K562 (cell line): ENCODE data around the gene NLRP4. TPM values are rescaled to one million over a fixed set of nuclear protein-coding genes. Genes with fewer than 3 reads are reported as not detected.
A peak's percentile ranks its signal among the peaks of the same experiment; 100 is the strongest.

Experiments used
- ATAC-seq: fragments of 200-7000 bp; cut with Tn5 transposase; 3 replicates; pipeline ENCODE4 v1.9.1; 2020; ENCODE audit warnings: moderate library complexity
- BruUV-seq: library from RNA; stranded (reverse); fragments of 400-500 nt; replicated peaks from 2 replicates; lab custom pipeline; 2021; lab: Mats Ljungman, UMichigan
- CTCF ChIA-PET: fragments of 300-600 bp; formaldehyde crosslinking; extraction: SDS; loops from one replicate; lab custom pipeline; 2021; ENCODE audit warnings: low intra/inter-chr PET ratio; lab: Yijun Ruan, JAX
- POLR2A ChIA-PET: fragments of 300-600, 350-650 bp; sonication (Branson Sonifier 250); formaldehyde crosslinking; extraction: SDS; loops from one replicate; lab custom pipeline; 2021; ENCODE audit warnings: antibody characterized with exemption, inconsistent platforms; lab: Yijun Ruan, JAX
- DNase-seq, 4 experiments: peaks; one replicate each; pipeline versions ENCODE4 v3.0.0 to v3.0.0-alpha.2; 2011 to 2018; ENCODE audit warnings: low spot score in 3 of 4, mixed read lengths in 3 of 4; ENCODE audit errors: extremely low read depth in 1 of 4
- FAIRE-seq: peaks from 2 replicates; lab custom pipeline; 2011; peaks lifted over from hg19 to GRCh38; lab: Jason Lieb, UNC
- H2AFZ ChIP-seq: 2 replicates; pipeline ENCODE4 v1.6.0; 2011; ENCODE audit warnings: low read depth, low read length, control low read depth, inconsistent platforms
- H3K27ac ChIP-seq: fragments of 200-600 bp; 3 replicates; pipeline ENCODE4 v1.8.0; 2011; ENCODE audit warnings: low read depth, mild to moderate bottlenecking, control low read depth, inconsistent platforms, low read length, moderate library complexity, mixed read lengths; ENCODE audit errors: extremely low read depth
- H3K27me3 ChIP-seq, 2 experiments: fragments of 300-600 bp in 1 of 2; 2 replicates in 1 of 2; 3 replicates in 1 of 2; pipeline versions ENCODE4 v1.6.0 to v1.8.0; 2011; ENCODE audit warnings: inconsistent platforms in 2 of 2, low read length in 2 of 2, mild to moderate bottlenecking in 1 of 2, mixed read lengths in 1 of 2, moderate library complexity in 1 of 2; ENCODE audit not compliant: control insufficient read depth in 2 of 2, insufficient read depth in 2 of 2
- H3K36me3 ChIP-seq: fragments of 300-600 bp; 3 replicates; pipeline ENCODE4 v1.8.0; 2011; ENCODE audit warnings: mild to moderate bottlenecking, low read length, inconsistent platforms; ENCODE audit not compliant: control insufficient read depth, insufficient read depth
- H3K4me1 ChIP-seq, 2 experiments: fragments of 200-600 bp in 1 of 2; replicated peaks in 1 of 2; 2 replicates in 1 of 2; 3 replicates in 1 of 2; pipeline versions ENCODE4 v1.5.1 to v1.8.0; 2011; ENCODE audit warnings: inconsistent platforms in 2 of 2, low read length in 2 of 2, mild to moderate bottlenecking in 1 of 2, mixed read lengths in 1 of 2, moderate library complexity in 1 of 2; ENCODE audit not compliant: control insufficient read depth in 2 of 2, insufficient read depth in 2 of 2
- H3K4me2 ChIP-seq: 2 replicates; pipeline ENCODE4 v1.6.1; 2011; ENCODE audit warnings: low read length, control low read depth, inconsistent platforms, mixed read lengths; ENCODE audit not compliant: insufficient read depth
- H3K4me3 ChIP-seq: fragments of 200-600 bp; sonication (generic), shearing (Covaris generic); 2 replicates; pipeline ENCODE4 v1.5.1; 2016; ENCODE audit warnings: control low read depth, inconsistent platforms
- H3K79me2 ChIP-seq: fragments of 200-600 bp; 3 replicates; pipeline ENCODE4 v1.8.0; 2011; ENCODE audit warnings: low read length, inconsistent platforms; ENCODE audit not compliant: control insufficient read depth, insufficient read depth
- H3K9ac ChIP-seq, 2 experiments: 2 replicates each; pipeline versions ENCODE4 v1.6.0 to v1.6.1; 2011; ENCODE audit warnings: low read depth in 2 of 2, low read length in 2 of 2, control low read depth in 1 of 2, inconsistent platforms in 1 of 2, mild to moderate bottlenecking in 1 of 2, mixed read lengths in 1 of 2; ENCODE audit not compliant: insufficient read depth in 1 of 2
- H3K9me1 ChIP-seq: one replicate; pipeline ENCODE4 v1.6.0; 2011; ENCODE audit warnings: inconsistent platforms, mild to moderate bottlenecking, low read length, moderate library complexity; ENCODE audit not compliant: control insufficient read depth, insufficient read depth
- H3K9me3 ChIP-seq: replicated peaks from 2 replicates; pipeline ENCODE4 v1.5.1; 2011; ENCODE audit warnings: low read depth, low read length, inconsistent platforms; ENCODE audit not compliant: control insufficient read depth, insufficient read depth
- H4K20me1 ChIP-seq: replicated peaks from 2 replicates; pipeline ENCODE4 v1.6.1; 2011; ENCODE audit warnings: low read length, inconsistent platforms, mixed read lengths; ENCODE audit not compliant: control insufficient read depth, insufficient read depth
- ARHGAP35 ChIP-seq: fragments of 450-650 bp; IDR thresholded peaks from 2 replicates; pipeline ENCODE4 v1.6.1; 2018; ENCODE audit not compliant: partially characterized antibody
- CBX3 ChIP-seq, 2 experiments: IDR thresholded peaks; 1 replicate in 1 of 2; 2 replicates in 1 of 2; pipeline ENCODE4 v1.6.1; 2012; ENCODE audit warnings: inconsistent platforms in 2 of 2, low read length in 2 of 2, borderline replicate concordance in 1 of 2, control low read depth in 1 of 2
- CXXC5 ChIP-seq: fragments of 250-450 bp; sonication (Bioruptor Pico); IDR thresholded peaks from 2 replicates; pipeline ENCODE4 v1.8.0; 2022; ENCODE audit warnings: inconsistent platforms, mild to moderate bottlenecking, moderate library complexity
- FOXK2 ChIP-seq, 2 experiments: fragments of 450-650 bp; IDR thresholded peaks in 1 of 2; conservative IDR thresholded peaks in 1 of 2; 2 replicates each; pipeline ENCODE4 v1.6.1; 2016; ENCODE audit warnings: low read depth in 2 of 2, mild to moderate bottlenecking in 1 of 2
- IRF1 ChIP-seq: sonication (generic); formaldehyde crosslinking; IDR thresholded peaks from 2 replicates; pipeline ENCODE4 v1.8.0; 2022; ENCODE audit warnings: missing genetic modification reagents, mild to moderate bottlenecking, borderline replicate concordance
- NUFIP1 ChIP-seq: fragments of 450-650 bp; IDR thresholded peaks from 2 replicates; pipeline ENCODE4 v1.6.1; 2018; ENCODE audit not compliant: partially characterized antibody
- POLR2G ChIP-seq: fragments of 200-400 bp; formaldehyde crosslinking; IDR thresholded peaks from 2 replicates; pipeline ENCODE4 v1.6.1; 2017; ENCODE audit warnings: low read depth, mild to moderate bottlenecking, antibody characterized with exemption, low read length, moderate library complexity
- RCOR1 ChIP-seq, 2 experiments: IDR thresholded peaks; 2 replicates each; pipeline ENCODE4 v1.6.1; 2012; ENCODE audit warnings: low read depth in 2 of 2, low read length in 2 of 2, borderline replicate concordance in 1 of 2, improper control_type of control experiment in 1 of 2
- TAF15 ChIP-seq: fragments of 200-400 bp; formaldehyde crosslinking; IDR thresholded peaks from 2 replicates; pipeline ENCODE4 v1.6.1; 2017; ENCODE audit warnings: mild to moderate bottlenecking, low read depth, low read length, moderate library complexity
- YY1 ChIP-seq, 3 experiments: IDR thresholded peaks; 2 replicates each; pipeline ENCODE4 v1.6.1; 2011; ENCODE audit warnings: low read length in 2 of 3, mild to moderate bottlenecking in 2 of 3, moderate library complexity in 2 of 3, borderline replicate concordance in 1 of 3, control low read depth in 1 of 3, low read depth in 1 of 3; ENCODE audit not compliant: insufficient read depth in 3 of 3, insufficient replicate concordance in 2 of 3, control insufficient read depth in 1 of 3, insufficient read length in 1 of 3; ENCODE audit errors: extremely low read depth in 1 of 3
- ZNF324 ChIP-seq: fragments of 250-450 bp; sonication (Bioruptor Pico); IDR thresholded peaks from 2 replicates; pipeline ENCODE4 v1.4.0; 2020; ENCODE audit warnings: mild to moderate bottlenecking
- ZNF589 ChIP-seq: fragments of 200-800 bp; sonication (Bioruptor generic); IDR thresholded peaks from 2 replicates; pipeline ENCODE4 v1.6.1; 2016; ENCODE audit warnings: low read depth, missing genetic modification characterization, missing compliant biosample characterization
- WGBS: fragments of 100-300 bp; shearing (Covaris generic); methylation state at CpG from one replicate; pipeline ENCODE4 v1.1.6; 2016; ENCODE audit warnings: low coverage, mixed read lengths; ENCODE audit not compliant: insufficient coverage; ENCODE audit errors: missing lambda C conversion rate; 5-methylcytosine and 5-hydroxymethylcytosine counted together
- in situ Hi-C: fragments of 300-500 bp; cut with MboI; formaldehyde crosslinking; loops from 4 replicates; pipeline ENCODE4 v1.15.0; 2018; ENCODE audit warnings: inconsistent platforms, mixed read lengths
- intact Hi-C: fragments of 100-400 bp; cut with micrococcal nuclease; formaldehyde crosslinking; loops from 2 replicates; pipeline ENCODE4 v1.14.2; 2022
- polyA plus RNA-seq, 8 experiments: library from polyadenylated mRNA; depleted of rRNA in 4 of 8; stranded (reverse) in 5 of 8; unstranded in 3 of 8; fragments of >200 nt; fragmentation: Nextera tagmentation in 2 of 8; fragmentation: Illumina TruSeq in 1 of 8; extraction: Ambion mirVana in 2 of 8; extraction: Trizol in 1 of 8; gene quantifications; 2 replicates each; pipeline versions ENCODE4 v1.2.1 to v1.2.3, GENCODE V29; 2011 to 2014; ENCODE audit warnings: inconsistent platforms in 1 of 8, missing spikeins in 1 of 8
- total RNA-seq, 7 experiments: library from RNA; depleted of rRNA in 6 of 7; stranded (reverse); fragments of >200 nt in 6 of 7; fragmentation: Illumina TruSeq in 2 of 7; extraction: Trizol in 2 of 7; gene quantifications; 2 replicates each; pipeline versions ENCODE4 v1.2.1 to v1.2.3, GENCODE V29; 2011 to 2021; ENCODE audit warnings: low replicate concordance in 1 of 7
- TF ChIP-seq, protein P1 (sequence below), 3 experiments: IDR thresholded peaks in 2 of 3; conservative IDR thresholded peaks in 1 of 3; 2 replicates each; pipeline ENCODE4 v1.5.1; 2011 to 2012; ENCODE audit warnings: low read length in 3 of 3, mild to moderate bottlenecking in 3 of 3, control low read depth in 2 of 3, improper control_type of control experiment in 1 of 3, inconsistent platforms in 1 of 3, low read depth in 1 of 3, mixed read lengths in 1 of 3, moderate library complexity in 1 of 3; ENCODE audit not compliant: insufficient read depth in 2 of 3
- TF ChIP-seq, protein P2 (sequence below): fragments of 450-650 bp; IDR thresholded peaks from 2 replicates; pipeline ENCODE4 v1.6.1; 2016
- TF ChIP-seq, protein P3 (sequence below): sonication (generic); formaldehyde crosslinking; IDR thresholded peaks from 2 replicates; pipeline ENCODE4 v1.9.0; 2022; ENCODE audit warnings: mild to moderate bottlenecking, missing genetic modification reagents

Gene NLRP4
- total and polyA plus RNA-seq, 9 of the 15 experiments (the other 6 are each of a cell fraction or from before 2014, with no cell fraction given) = 0.03 to 0.14 (median 0.05) TPM; not detected in 3

DNA sequence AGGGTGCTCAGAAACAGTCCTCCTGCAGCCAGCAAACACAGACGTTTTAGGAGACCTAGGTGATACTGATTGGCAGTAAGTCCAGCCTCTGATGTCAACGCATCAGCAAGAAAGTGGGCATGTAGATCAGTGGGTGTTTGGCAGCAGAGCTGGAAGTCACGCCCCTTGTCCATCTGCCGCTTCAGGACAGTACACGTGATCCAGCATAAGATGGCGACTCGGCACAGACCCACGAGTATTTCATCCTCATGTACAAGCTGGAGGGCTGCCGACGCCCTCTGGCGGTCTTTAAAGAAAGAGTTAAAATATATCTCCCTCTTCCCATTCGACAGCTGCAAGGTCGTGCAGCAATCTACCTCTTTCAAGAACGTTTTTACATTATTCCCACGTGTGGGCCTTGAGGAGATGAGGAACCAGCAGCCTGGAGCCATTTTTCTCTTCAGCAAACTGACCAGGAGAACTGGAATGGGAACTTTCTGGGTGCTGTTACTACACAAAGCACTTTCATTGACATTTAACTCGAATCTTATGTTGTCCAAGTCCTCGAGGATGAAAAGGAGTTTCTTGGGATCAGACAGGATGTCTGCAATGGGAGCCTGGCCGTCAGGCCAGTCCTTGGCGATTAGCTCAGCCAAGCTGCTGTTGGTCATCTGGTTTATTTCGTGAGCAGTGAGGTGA lies 26.8 kb upstream of the NLRP4 start:
- ChIA-PET POLR2A (interaction anchor here (1.5 kb wide), 1 partner anchor 98 kb away, joined by 4 read pairs; no protein-coding TSS in a partner anchor), CTCF (interaction anchor here (1.7 to 1.9 kb wide), 2 partner anchors 176 to 178 kb away, joined by 5 to 8 read pairs; no protein-coding TSS in a partner anchor)
- FAIRE-seq (peak; percentile 99), ATAC-seq (peak; percentile 100), DNase-seq (peak; percentile 77 to 89 (median 80))
- Histone ChIP-seq H3K4me2 (peak overlapping the region; percentile 73), H4K20me1 (no peaks in the 10 kb centered on the region), H3K4me3 (no peak overlapping the region), H3K27me3 (peaks cover 0 to 2% of the 10 kb centered on the region in 2 experiments; a peak in 1 of 5 replicates), H3K9me3 (peaks cover 7% of the 10 kb centered on the region), H3K4me1 (peaks cover 0 to 2% of the 10 kb centered on the region in 2 experiments; a peak in 1 of 5 replicates), H3K36me3 (no peaks in the 10 kb centered on the region), H3K9ac (no peak overlapping the region), H3K9me1 (no peaks in the 10 kb centered on the region), H3K27ac (no peak overlapping the region), H2AFZ (peak overlapping the region; percentile 98), H3K79me2 (no peaks in the 10 kb centered on the region)
- intact Hi-C loops (loop anchor here (1.0 to 10.0 kb wide), 3 partner anchors 33 to 177 kb away; no protein-coding TSS in a partner anchor), in situ Hi-C loops (loop anchor here (5.0 to 10.0 kb wide), 2 partner anchors 172 to 295 kb away; no protein-coding TSS in a partner anchor)
- BruUV-seq = no TSS peak
- WGBS = 2% methylated on average over 20 of the region's 20 CpGs
- TF ChIP-seq, protein P1, sequence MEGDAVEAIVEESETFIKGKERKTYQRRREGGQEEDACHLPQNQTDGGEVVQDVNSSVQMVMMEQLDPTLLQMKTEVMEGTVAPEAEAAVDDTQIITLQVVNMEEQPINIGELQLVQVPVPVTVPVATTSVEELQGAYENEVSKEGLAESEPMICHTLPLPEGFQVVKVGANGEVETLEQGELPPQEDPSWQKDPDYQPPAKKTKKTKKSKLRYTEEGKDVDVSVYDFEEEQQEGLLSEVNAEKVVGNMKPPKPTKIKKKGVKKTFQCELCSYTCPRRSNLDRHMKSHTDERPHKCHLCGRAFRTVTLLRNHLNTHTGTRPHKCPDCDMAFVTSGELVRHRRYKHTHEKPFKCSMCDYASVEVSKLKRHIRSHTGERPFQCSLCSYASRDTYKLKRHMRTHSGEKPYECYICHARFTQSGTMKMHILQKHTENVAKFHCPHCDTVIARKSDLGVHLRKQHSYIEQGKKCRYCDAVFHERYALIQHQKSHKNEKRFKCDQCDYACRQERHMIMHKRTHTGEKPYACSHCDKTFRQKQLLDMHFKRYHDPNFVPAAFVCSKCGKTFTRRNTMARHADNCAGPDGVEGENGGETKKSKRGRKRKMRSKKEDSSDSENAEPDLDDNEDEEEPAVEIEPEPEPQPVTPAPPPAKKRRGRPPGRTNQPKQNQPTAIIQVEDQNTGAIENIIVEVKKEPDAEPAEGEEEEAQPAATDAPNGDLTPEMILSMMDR (IDR thresholded peaks at IDR 0.05 in 2 of 3, conservative IDR thresholded peaks at IDR 0.05 in 1 of 3; ENCODE audit: insufficient read depth in 2 of 3, low read depth in 1 of 3, low read length in 3 of 3) = peak; percentile 82 to 87 (median 85)
- TF ChIP-seq POLR2G = no peak
- TF ChIP-seq TAF15 = no peak
- 0 out of 4 replicates have a peak, but pooled peaks of 1 of the 2 experiments have one; percentile 40 for TF ChIP-seq FOXK2 (conservative IDR thresholded peaks at IDR 0.05 in 1 of 2, IDR thresholded peaks at IDR 0.05 in 1 of 2; ENCODE audit: low read depth in 2 of 2)
- TF ChIP-seq CXXC5 = no peak
- no peak for TF ChIP-seq NUFIP1
- 0 out of 2 replicates have a peak, but pooled peaks have one; percentile 32 for TF ChIP-seq ZNF589
- TF ChIP-seq ARHGAP35 = no peak
- no peak for TF ChIP-seq ZNF324 (CRISPR knock-in tag)
- TF ChIP-seq IRF1 (CRISPR knock-in tag) = no peak
- TF ChIP-seq CBX3 (IDR thresholded peaks at IDR 0.05; ENCODE audit: borderline replicate concordance in 1 of 2, low read length in 2 of 2) = peak in 1 of 2 experiments; percentile 64; a peak in 1 of 3 replicates
- TF ChIP-seq, protein P2, sequence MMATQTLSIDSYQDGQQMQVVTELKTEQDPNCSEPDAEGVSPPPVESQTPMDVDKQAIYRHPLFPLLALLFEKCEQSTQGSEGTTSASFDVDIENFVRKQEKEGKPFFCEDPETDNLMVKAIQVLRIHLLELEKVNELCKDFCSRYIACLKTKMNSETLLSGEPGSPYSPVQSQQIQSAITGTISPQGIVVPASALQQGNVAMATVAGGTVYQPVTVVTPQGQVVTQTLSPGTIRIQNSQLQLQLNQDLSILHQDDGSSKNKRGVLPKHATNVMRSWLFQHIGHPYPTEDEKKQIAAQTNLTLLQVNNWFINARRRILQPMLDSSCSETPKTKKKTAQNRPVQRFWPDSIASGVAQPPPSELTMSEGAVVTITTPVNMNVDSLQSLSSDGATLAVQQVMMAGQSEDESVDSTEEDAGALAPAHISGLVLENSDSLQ = peak; percentile 62
- TF ChIP-seq YY1 (IDR thresholded peaks at IDR 0.05; ENCODE audit: borderline replicate concordance in 1 of 3, control insufficient read depth in 1 of 3, extremely low read depth in 1 of 3, insufficient read depth in 3 of 3, insufficient read length in 1 of 3, insufficient replicate concordance in 2 of 3, low read depth in 1 of 3, low read length in 2 of 3) = peak; percentile 55 to 94 (median 86)
- TF ChIP-seq, protein P3, sequence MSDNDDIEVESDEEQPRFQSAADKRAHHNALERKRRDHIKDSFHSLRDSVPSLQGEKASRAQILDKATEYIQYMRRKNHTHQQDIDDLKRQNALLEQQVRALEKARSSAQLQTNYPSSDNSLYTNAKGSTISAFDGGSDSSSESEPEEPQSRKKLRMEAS (CRISPR knock-in tag) = peak; percentile 41; the same call in 1 of the 2 replicates
- TF ChIP-seq RCOR1 (IDR thresholded peaks at IDR 0.05; ENCODE audit: borderline replicate concordance in 1 of 2, low read depth in 2 of 2, low read length in 2 of 2) = peak in 1 of 2 experiments; percentile 48; a peak in 1 of 4 replicates
